H1 (cell line): Measurements from ENCODE around the gene SLC23A3.
A peak's percentile ranks its signal among the peaks of the same experiment; 100 is the strongest.

Experiments used
- CTCF ChIP-seq, 3 experiments: IDR thresholded peaks; 1 replicate in 2 of 3; 2 replicates in 1 of 3; pipeline versions ENCODE4 v1.5.1 to v1.6.1; 2011; ENCODE audit warnings: low read length in 3 of 3, mild to moderate bottlenecking in 3 of 3, inconsistent platforms in 2 of 3, low read depth in 1 of 3, moderate library complexity in 1 of 3; ENCODE audit not compliant: insufficient read depth in 1 of 3; ENCODE audit errors: control extremely low read depth in 1 of 3
- RAD21 ChIP-seq, 2 experiments: IDR thresholded peaks in 1 of 2; conservative IDR thresholded peaks in 1 of 2; 2 replicates each; pipeline ENCODE4 v1.6.1; 2011; ENCODE audit warnings: low read depth in 2 of 2, low read length in 2 of 2, improper control_type of control experiment in 1 of 2, inconsistent platforms in 1 of 2, mild to moderate bottlenecking in 1 of 2, moderate library complexity in 1 of 2
- SIN3A ChIP-seq, 2 experiments: IDR thresholded peaks in 1 of 2; conservative IDR thresholded peaks in 1 of 2; 2 replicates each; pipeline ENCODE4 v1.6.1; 2011 to 2012; ENCODE audit warnings: low read length in 2 of 2, improper control_type of control experiment in 1 of 2, low read depth in 1 of 2, mild to moderate bottlenecking in 1 of 2
- SRF ChIP-seq: IDR thresholded peaks from 2 replicates; pipeline ENCODE4 v1.6.1; 2011; ENCODE audit warnings: mild to moderate bottlenecking, low read depth, low read length, moderate library complexity
- YY1 ChIP-seq: IDR thresholded peaks from 2 replicates; pipeline ENCODE4 v1.6.1; 2011; ENCODE audit warnings: low read depth, mild to moderate bottlenecking, low read length

GRCh38 chr2:219218217-219218731, 48.4 kb upstream of the SLC23A3 start:
- TF ChIP-seq YY1: no peak
- no peak for TF ChIP-seq RAD21 (IDR thresholded peaks at IDR 0.05 in 1 of 2, conservative IDR thresholded peaks at IDR 0.05 in 1 of 2; ENCODE audit: low read depth in 2 of 2, low read length in 2 of 2)
- TF ChIP-seq SIN3A (conservative IDR thresholded peaks at IDR 0.05 in 1 of 2, IDR thresholded peaks at IDR 0.05 in 1 of 2; ENCODE audit: low read depth in 1 of 2, low read length in 2 of 2): peak; percentile 69 to 77; a peak in 1 of 4 replicates
- no peak for TF ChIP-seq CTCF (IDR thresholded peaks at IDR 0.05; ENCODE audit: control extremely low read depth in 1 of 3, insufficient read depth in 1 of 3, low read depth in 1 of 3, low read length in 3 of 3)
- no peak for TF ChIP-seq SRF
